Kidney (tissue), 14 donors: ENCODE data around the gene GNA14. TPM values are rescaled to one million over a fixed set of nuclear protein-coding genes. Genes with fewer than 3 reads are reported as not detected.

Source experiments
- DNase-seq, 5 donors: peaks; one replicate each; pipeline ENCODE4 v3.0.0-alpha.2; 2013 to 2020
- FAIRE-seq: peaks from 2 replicates; lab custom pipeline; 2012; peaks lifted over from hg19 to GRCh38; lab: Jason Lieb, UNC
- H3K27ac ChIP-seq, 2 donors: one replicate each; pipeline ENCODE4 v1.7.0; 2013; ENCODE audit warnings: low read depth in 2 of 2, low read length in 2 of 2, inconsistent platforms in 1 of 2
- H3K27me3 ChIP-seq: one replicate; pipeline ENCODE4 v1.7.1; 2013; ENCODE audit warnings: low read length, inconsistent platforms; ENCODE audit not compliant: control insufficient read depth, insufficient read depth
- H3K36me3 ChIP-seq, 3 donors: one replicate each; pipeline versions ENCODE4 v1.7.0 to v1.7.1; 2013; ENCODE audit warnings: low read length in 3 of 3, control low read depth in 1 of 3, inconsistent platforms in 1 of 3; ENCODE audit not compliant: insufficient read depth in 3 of 3, control insufficient read depth in 2 of 3
- H3K4me1 ChIP-seq, 3 donors: one replicate each; pipeline versions ENCODE4 v1.7.0 to v1.7.1; 2013; ENCODE audit warnings: low read length in 3 of 3, inconsistent platforms in 1 of 3, low read depth in 1 of 3; ENCODE audit not compliant: control insufficient read depth in 2 of 3, insufficient read depth in 2 of 3
- H3K4me3 ChIP-seq, 3 donors: one replicate each; pipeline versions ENCODE4 v1.7.0 to v1.8.1; 2013; ENCODE audit warnings: low read length in 3 of 3, control low read depth in 1 of 3, inconsistent platforms in 1 of 3
- H3K9ac ChIP-seq, 3 donors: one replicate each; pipeline versions ENCODE4 v1.7.0 to v1.7.1; 2013; ENCODE audit warnings: low read length in 3 of 3, control low read depth in 1 of 3, inconsistent platforms in 1 of 3
- H3K9me3 ChIP-seq, 3 donors: one replicate each; pipeline versions ENCODE4 v1.7.0 to v1.7.1; 2013; ENCODE audit warnings: low read length in 3 of 3, control low read depth in 1 of 3, inconsistent platforms in 1 of 3; ENCODE audit not compliant: control insufficient read depth in 2 of 3, insufficient read depth in 1 of 3
- intact Hi-C: fragments of 100-400 bp; cut with DNase I; formaldehyde crosslinking; loops from one replicate; pipeline ENCODE4 v1.11.1; 2022
- polyA plus RNA-seq: library from polyadenylated mRNA; stranded (reverse); fragments of 350-450 nt; fragmentation: Illumina TruSeq; extraction: RNeasy Lipid Tissue Mini Kit (QIAGEN cat#74804); gene quantifications from one replicate; pipeline ENCODE4 v1.2.3, GENCODE V29; 2014; ENCODE audit warnings: low read depth, low replicate concordance; ENCODE audit not compliant: insufficient read depth
- total RNA-seq: library from RNA; stranded (reverse); fragmentation: NEBNext Ultra II Directional; extraction: Animal tissue kit (Norgen Biotek cat#: 25700); gene quantifications from one replicate; pipeline ENCODE4 v1.2.1, GENCODE V29; 2021
- TF ChIP-seq, protein P1 (sequence below): IDR thresholded peaks from 3 replicates; pipeline ENCODE4 v1.5.1; 2012; ENCODE audit warnings: mild to moderate bottlenecking, moderate library complexity, borderline replicate concordance; ENCODE audit not compliant: insufficient read depth; ENCODE audit errors: extremely low read depth
- donor health status: control.
- donor health status: control.
- donor health status: control.
- donor health status: control.
- donor health status: control.
- donor health status: DM: yes; HTN: yes; CAD: no.
- donor health status: Normal renal cell carcinoma (clear cell type).

The GNA14 gene
- total and polyA plus RNA-seq, 2 donors from 2014 or later, result 6.5 to 10.4 TPM

DNA sequence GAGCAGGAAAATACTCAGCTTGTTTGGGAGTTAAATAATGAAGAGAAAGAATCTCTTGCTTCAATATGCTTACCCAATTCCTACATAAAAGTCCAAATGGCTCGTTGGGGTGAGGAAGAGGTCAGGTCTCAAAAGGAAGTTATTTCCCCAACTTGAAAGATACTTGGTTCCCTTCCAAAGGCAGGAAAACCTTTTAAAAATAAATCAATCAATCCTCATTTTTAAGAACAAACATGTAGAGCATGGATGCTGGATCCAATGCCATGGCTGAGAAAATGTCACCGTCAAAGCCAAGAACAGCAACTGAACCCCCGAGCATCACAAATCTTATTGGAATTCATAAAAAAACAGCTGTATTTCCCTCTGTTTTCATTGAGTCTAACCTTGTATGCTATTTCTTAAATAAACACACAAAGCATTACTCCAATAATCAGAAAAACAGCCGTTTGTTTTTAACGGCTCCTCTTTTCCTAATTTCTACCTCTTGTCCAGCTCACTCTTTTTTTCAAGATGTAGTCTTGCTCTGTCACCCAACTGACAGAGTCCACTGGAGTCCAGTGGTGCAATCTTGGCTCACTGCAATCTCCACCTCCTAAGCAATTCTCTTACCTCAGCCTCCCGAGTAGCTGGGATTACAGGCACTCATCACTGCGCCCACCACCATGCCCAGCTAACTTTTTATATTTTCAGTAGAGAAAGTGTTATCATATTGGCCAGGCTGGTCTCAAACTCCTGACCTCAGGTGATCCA lies 140.7 kb downstream of the GNA14 start:
- peak in 3 of 5 donors; percentile 53 to 90 (median 76) for DNase-seq
- intact Hi-C loops, result no loop called here
- H3K9ac ChIP-seq, result no peak overlapping the region
- no peaks in the 10 kb centered on the region for H3K36me3 ChIP-seq
- H3K27ac ChIP-seq, result no peak overlapping the region
- H3K4me1 ChIP-seq, result peaks cover 0 to 2% (median 0%) of the 10 kb centered on the region in 3 donors
- TF ChIP-seq, protein P1, sequence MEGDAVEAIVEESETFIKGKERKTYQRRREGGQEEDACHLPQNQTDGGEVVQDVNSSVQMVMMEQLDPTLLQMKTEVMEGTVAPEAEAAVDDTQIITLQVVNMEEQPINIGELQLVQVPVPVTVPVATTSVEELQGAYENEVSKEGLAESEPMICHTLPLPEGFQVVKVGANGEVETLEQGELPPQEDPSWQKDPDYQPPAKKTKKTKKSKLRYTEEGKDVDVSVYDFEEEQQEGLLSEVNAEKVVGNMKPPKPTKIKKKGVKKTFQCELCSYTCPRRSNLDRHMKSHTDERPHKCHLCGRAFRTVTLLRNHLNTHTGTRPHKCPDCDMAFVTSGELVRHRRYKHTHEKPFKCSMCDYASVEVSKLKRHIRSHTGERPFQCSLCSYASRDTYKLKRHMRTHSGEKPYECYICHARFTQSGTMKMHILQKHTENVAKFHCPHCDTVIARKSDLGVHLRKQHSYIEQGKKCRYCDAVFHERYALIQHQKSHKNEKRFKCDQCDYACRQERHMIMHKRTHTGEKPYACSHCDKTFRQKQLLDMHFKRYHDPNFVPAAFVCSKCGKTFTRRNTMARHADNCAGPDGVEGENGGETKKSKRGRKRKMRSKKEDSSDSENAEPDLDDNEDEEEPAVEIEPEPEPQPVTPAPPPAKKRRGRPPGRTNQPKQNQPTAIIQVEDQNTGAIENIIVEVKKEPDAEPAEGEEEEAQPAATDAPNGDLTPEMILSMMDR, result no peak
- H3K27me3 ChIP-seq, result no peaks in the 10 kb centered on the region
- no peak overlapping the region for H3K4me3 ChIP-seq
- FAIRE-seq, result no peak
- H3K9me3 ChIP-seq, result no peaks in the 10 kb centered on the region

DNA sequence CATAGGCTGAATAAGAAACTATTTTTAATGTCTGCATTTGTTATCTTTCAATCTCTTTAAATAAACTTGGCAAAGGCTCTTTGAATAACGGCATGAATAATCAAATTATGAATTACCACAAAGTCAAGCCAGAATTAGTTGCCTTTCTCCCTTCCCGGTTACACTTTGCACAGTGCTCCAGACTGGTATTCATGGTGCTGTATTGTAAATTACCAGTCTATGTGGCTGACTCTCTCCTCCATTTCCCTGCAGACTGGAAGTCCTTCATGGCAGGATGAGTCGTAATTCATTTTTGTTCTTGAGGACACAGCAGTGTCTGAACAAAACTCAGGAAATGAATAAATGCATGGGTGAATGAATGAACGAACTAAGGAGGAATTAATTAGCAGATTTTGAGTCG lies 142.9 kb downstream of the GNA14 start:
- DNase-seq, result no peak
- Histone ChIP-seq H3K4me1 (peaks cover 0 to 2% (median 0%) of the 10 kb centered on the region in 3 donors), H3K27ac (no peak overlapping the region), H3K9ac (no peak overlapping the region), H3K36me3 (no peaks in the 10 kb centered on the region), H3K27me3 (no peaks in the 10 kb centered on the region), H3K9me3 (no peaks in the 10 kb centered on the region), H3K4me3 (no peak overlapping the region)
- intact Hi-C loops, result no loop called here
- no peak for FAIRE-seq
- TF ChIP-seq, protein P1, result no peak

DNA sequence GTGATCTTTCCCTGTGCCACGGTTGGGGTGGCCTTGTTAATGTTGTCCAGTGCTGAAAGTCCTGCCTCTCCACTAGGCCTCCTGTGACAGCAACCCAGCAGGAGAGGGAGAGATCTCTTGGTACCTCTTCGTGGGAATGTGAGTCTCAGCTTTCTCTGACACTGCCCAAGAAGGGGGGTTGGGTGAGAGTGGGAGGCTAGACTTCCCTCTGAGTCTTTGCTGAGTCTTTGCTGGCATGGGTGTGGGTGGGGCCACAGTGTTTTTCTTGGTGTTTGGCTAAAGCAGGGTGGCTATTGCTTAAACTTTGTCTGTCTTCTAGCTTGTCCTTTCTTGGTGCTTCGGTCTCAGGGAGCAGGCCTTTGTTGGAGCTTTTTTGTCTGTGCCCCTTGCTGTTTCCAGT lies 145.6 kb downstream of the GNA14 start:
- Histone ChIP-seq H3K4me3 (no peak overlapping the region), H3K9me3 (no peaks in the 10 kb centered on the region), H3K4me1 (peaks cover 0 to 2% (median 0%) of the 10 kb centered on the region in 3 donors), H3K9ac (no peak overlapping the region), H3K27ac (no peak overlapping the region), H3K36me3 (no peaks in the 10 kb centered on the region), H3K27me3 (no peaks in the 10 kb centered on the region)
- TF ChIP-seq, protein P1, result no peak
- FAIRE-seq (no peak), DNase-seq (no peak)
- intact Hi-C loops, result no loop called here
